Stimulated activated CD8-positive, alpha-beta memory T cell treated with anti-CD3 and anti-CD28 coated beads, Interleukin-12 subunit alpha, Interleukin-12 subunit beta, amount 100 ng/mL, for 24 hours (primary cell): ENCODE results near the gene USH2A.

Source experiments
- DNase-seq: peaks from one replicate; pipeline ENCODE4 v3.0.0-alpha.2; 2020; ENCODE audit errors: extremely low read depth

The USH2A gene

DNA sequence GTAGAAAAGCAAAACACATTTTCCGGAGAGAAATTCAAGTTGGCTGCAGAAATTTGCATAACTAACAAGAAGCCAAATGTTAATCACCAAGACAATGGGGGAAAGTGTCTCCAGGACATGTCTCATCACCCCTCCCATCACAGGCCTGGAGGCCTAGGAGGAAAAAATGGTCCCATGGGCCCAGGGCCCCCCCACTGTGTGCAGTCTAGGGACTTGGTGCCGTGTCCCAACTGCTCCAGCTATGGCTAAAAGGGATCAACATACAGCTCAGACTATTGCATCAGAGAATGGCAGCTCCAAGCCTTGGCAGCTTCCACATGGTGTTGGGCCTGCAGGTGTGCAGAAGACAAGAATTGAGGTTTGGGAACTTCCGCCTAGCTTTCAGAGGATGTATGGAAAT, 138.2 kb downstream of the USH2A start:
- no peak for DNase-seq

- DNase-seq: no peak
Measured at GRCh38 chr1:216281757-216282156, 141.5 kb downstream of the USH2A start.

DNA sequence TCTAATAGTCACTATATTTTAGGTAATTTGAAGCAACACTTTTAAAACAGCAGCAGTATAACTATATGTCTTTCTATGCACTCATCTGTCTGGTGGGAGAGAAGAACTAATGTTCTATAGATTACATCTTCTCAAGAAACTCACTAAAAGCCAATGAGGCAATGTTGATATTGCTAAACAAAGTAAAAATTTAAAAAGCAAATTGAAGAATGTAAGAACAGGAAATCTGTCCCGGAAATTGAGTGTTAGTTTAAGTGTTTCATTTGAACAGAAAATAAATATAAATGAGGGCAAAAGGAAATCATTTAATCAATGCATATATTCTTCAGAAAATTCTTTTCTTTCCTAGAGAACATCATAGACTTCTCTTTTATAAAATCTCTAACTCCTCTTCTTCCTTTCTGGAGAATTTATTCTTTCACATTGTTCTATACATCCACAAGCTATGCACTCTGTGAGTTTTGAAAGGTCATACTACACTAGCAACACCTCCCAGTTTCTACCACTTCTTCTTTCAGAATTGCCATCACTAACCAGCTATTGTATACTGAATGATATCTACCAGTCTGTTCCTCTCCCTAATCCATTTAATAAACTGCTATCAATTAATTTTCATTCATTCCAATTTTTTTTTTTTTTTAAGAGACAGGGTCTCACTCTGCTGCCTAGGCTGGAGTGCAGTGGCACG, 153.0 kb downstream of the USH2A start:
- DNase-seq: no peak

DNA sequence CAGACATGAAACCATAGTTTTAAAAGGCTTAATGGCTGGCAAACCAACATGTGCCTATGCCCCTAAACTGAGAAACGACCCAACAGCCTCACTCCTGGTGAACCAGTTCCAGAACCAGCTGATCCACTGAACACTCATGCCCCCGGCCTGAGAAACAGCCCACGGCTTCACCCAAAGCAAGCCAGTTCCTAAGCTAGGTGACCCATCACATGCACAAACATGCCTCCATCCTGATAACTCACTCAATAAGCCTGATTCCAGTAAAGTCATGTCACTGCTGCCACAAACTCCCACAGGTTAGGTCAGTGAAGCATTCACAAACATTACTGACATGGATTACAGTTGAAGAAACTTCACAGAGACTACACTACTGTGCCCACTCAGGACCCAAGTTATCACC, 161.6 kb downstream of the USH2A start:
- no peak for DNase-seq

DNA sequence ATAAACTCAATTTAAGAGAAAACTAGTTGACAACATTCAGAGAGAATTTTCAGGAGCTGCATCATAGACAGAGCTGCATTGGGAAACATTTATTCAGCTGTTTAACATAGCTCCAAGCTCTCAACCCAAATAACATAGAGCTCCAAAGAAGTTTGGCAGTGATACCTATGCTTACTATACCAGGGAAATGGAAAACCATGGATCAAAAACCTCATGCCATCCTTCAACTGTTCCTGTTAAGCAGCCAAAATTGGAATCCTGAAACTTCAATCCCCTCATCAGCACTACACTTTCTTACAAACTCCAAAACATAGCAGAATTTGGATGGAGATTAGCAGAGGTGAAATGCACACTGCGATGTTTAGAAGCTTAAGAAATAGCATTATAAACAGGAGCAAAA, 164.4 kb downstream of the USH2A start:
- DNase-seq: no peak

DNA sequence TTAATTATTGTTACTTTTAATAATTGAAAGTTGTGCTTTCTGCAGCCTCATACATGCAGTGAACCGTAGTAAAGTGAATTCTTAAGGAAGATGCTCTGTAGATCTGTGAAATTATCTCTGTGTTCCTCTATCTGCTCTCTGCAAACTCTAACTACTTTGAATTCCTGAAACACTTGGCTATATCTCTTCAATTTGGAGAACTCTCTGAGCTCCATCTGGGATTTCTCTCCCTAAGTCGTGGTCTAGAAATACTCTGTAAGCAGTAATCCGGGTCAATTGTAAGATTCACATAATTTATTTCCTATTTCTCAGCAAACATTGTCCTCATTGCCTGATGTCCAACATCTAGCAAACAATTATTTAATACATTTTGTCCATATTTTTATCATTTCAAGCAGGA, 164.9 kb downstream of the USH2A start:
- DNase-seq: no peak

DNA sequence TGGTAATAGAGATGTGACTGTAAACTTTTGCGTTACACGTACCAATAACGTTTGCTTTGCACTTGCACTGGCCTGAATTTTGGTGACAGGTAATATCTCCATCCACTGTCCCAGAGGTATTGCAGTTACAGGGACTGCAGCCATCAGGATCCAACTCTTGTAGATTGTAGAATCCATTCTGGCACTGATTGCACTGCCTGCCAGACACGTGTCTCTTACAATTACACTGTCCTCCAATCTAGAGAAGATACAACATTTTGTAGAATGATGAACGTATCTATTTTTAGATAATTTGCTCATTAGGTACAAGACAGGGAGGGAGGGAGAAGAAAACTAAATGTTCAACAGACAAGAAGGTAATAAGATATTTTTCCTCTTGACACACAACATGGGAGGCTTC, 172.4 kb downstream of the USH2A start:
- no peak for DNase-seq

DNA sequence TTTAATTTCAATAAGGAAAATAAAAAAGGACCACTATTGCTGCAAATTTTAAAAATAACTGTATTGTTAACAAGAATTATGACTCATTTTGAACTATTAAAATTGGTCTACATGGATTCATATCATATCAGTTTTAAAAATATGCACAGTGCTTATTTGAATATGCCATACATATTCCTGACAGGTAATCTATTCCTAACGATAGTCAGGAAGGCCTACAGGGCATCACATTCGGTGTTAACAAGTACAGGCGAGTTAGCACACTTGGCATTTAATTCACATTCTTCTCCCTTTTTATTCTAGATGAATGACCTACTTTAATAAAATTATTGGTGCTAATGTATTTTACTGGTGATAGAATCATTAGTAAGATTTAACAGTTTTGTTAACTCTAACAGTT, 174.6 kb downstream of the USH2A start:
- DNase-seq: no peak

- DNase-seq: no peak
Measured at GRCh38 chr1:216247937-216248336, 175.3 kb downstream of the USH2A start.

GRCh38 chr1:216246577-216247203, 176.6 kb downstream of the USH2A start:
- no peak for DNase-seq

DNA sequence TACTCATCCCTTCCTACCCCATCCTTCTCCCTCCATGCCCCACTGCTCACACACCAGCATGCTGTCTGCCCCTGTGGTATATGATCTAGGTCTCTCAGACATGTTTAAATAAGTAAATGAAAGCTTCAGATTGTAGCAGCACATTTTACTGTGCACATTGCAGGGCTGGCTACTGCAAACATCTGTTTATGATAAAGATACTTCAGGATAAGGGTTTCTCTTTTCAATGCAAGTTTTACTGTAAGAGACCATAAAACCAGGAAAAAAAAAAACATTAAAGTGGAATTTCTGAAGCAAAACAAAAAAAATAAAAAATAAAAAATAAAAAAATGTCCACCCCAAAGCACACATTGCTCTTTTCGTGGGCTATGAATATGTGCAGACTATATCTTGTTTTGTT, 184.4 kb downstream of the USH2A start:
- no peak for DNase-seq

- DNase-seq: no peak
Measured at GRCh38 chr1:216237927-216238542, 185.2 kb downstream of the USH2A start.

GRCh38 chr1:216224233-216224632, 199.0 kb downstream of the USH2A start:
- DNase-seq: no peak

DNA sequence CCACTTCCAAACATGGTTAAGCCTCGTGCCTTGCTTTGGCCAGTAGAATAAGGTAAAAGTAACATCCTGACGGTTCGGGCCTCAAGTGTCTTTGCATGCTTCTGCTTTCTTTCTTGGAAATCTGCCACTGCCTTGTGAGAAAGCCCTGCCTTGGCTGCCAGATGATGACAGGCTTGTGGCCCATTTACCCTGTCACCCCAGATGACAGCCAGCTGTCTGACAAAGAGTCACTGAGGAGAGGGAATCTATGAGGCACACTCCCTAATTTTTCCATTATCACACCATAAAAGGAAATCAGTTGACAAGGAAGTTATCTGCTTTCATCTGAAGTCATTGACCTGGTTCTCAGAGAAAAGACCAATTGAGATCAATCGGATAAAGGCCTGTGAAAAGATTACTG, 199.8 kb downstream of the USH2A start:
- DNase-seq: no peak

GRCh38 chr1:216222288-216222687, 201.0 kb downstream of the USH2A start:
- DNase-seq: no peak

GRCh38 chr1:216221260-216221700, 202.0 kb downstream of the USH2A start:
- no peak for DNase-seq

- no peak for DNase-seq
Measured at GRCh38 chr1:216216305-216216704, 206.9 kb downstream of the USH2A start.

DNA sequence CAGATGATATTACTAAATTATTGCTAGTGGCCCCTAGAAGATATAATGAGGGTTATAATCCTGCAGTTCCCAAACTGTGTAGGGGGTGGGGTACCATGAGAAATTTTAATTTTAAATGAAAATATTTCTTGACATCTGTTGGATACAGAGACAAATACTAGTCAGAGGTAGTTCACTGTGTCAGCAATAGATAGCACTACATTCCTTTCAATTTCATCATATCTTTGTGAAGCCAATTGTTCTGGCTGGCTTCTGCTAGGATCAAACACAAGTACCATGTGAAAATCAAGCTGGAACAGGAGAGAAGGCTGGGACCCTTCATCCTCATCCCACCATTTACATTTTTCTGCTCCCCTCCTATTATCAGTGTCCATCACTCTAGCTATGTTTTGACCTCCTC, 208.1 kb downstream of the USH2A start:
- no peak for DNase-seq

DNA sequence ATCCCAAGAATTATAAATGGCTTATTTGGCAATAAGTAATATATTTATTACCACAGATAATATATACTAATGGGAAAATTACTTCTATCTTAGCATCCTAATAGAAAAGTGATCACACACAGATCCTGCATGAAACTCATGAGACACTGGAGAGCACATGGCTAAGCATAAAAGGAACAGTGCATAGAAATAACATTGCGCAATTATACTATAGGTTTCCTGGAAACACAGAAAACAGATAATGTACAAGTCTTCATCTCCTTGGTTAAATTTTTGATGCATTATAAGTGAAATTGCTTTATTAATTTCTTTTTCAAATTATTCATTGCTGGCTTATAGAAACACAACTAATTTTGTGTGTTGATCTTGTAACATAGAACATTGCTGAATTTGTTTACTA, 210.4 kb downstream of the USH2A start:
- no peak for DNase-seq

DNA sequence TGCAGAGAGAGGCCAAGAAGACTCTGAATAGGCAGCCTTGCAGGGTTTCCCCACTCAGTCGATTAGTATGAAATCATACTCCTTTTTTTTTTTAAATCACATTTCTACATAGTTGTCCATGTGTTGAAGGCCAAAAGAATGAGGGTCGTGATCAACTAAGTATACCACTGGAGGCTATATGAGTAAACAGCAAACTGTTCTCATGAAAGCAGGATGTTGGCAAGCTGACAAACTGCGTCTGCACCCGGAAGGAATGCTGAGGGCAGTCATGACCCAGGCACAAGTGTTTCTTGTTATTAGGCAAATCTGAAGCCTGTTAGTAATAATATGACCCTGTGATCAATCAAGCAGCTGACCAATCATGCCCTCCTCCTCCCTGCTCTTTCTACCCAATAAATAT, 213.2 kb downstream of the USH2A start:
- no peak for DNase-seq

GRCh38 chr1:216209125-216209524, 214.1 kb downstream of the USH2A start:
- DNase-seq: no peak

DNA sequence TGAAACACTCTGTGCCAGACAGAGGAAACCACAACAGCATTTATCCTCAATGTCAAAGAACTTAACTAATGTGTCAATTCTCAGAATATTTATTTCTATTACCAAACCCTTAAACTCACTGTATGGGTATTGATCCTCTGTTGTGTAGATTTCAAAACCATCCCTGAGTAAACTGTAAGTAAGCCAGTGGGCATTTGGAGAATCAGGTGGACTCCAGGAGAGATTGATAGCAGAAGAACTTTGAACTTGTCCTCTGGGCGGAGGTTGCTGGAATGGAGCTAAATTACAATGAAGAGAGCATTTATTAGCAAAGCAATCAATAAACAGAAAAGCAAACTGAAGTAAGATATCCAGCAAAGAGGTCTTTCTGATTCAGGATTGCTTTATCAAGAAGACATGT, 216.1 kb downstream of the USH2A start:
- DNase-seq: no peak

GRCh38 chr1:216205176-216205575, 218.1 kb downstream of the USH2A start:
- DNase-seq: no peak
